Muscle layer of duodenum (tissue), 2 donors: ENCODE measurements around the gene CERKL.
A peak's percentile ranks its signal among the peaks of the same experiment; 100 is the strongest.
"Not testable (repeated sequence)": the region's sequence is repeated elsewhere in the genome, so short reads cannot be mapped to it uniquely, and the experiment has no call there.

ENCODE experiments used
- H3K27ac ChIP-seq: one replicate; pipeline ENCODE4 v1.7.0; 2013; ENCODE audit warnings: mild to moderate bottlenecking, low read length
- H3K27me3 ChIP-seq: one replicate; pipeline ENCODE4 v1.7.0; 2013; ENCODE audit warnings: low read depth, mild to moderate bottlenecking, control low read depth, low read length
- H3K36me3 ChIP-seq, 2 donors: one replicate each; pipeline ENCODE4 v1.7.0; 2013; ENCODE audit warnings: low read length in 2 of 2, control low read depth in 1 of 2, mild to moderate bottlenecking in 1 of 2; ENCODE audit not compliant: insufficient read depth in 2 of 2, control insufficient read depth in 1 of 2
- H3K4me1 ChIP-seq, 2 donors: one replicate each; pipeline ENCODE4 v1.7.0; 2013; ENCODE audit warnings: low read length in 2 of 2, mild to moderate bottlenecking in 2 of 2, control low read depth in 1 of 2, moderate library complexity in 1 of 2; ENCODE audit not compliant: insufficient read depth in 2 of 2, control insufficient read depth in 1 of 2
- H3K4me3 ChIP-seq, 2 donors: one replicate each; pipeline ENCODE4 v1.7.0; 2013; ENCODE audit warnings: low read length in 2 of 2, low read depth in 1 of 2, mild to moderate bottlenecking in 1 of 2
- H3K9me3 ChIP-seq, 2 donors: one replicate each; pipeline ENCODE4 v1.7.0; 2013; ENCODE audit warnings: low read length in 2 of 2, control low read depth in 1 of 2, mild to moderate bottlenecking in 1 of 2; ENCODE audit not compliant: control insufficient read depth in 1 of 2
- donor health status: healthy.

The CERKL gene

GRCh38 chr2:181656450-181657291 is at the start of gene CERKL:
Gene CERKL (minus strand): TSS chr2:181657105. CDS start chr2:181657006, 99 bp downstream.
- Histone ChIP-seq H3K4me1 (peaks cover 0 to 5% of the 10 kb centered on the region in 2 donors), H3K27ac (no peak within 1 kb of the TSS), H3K27me3 (no peaks in the 10 kb centered on the region), H3K4me3 (peak within 1 kb of the TSS; percentile 53 to 82), H3K9me3 (no peaks in the 10 kb centered on the region), H3K36me3 (no peaks in the 10 kb centered on the region)

- not testable (repeated sequence) for H3K4me3 ChIP-seq, H3K27ac ChIP-seq, H3K4me1 ChIP-seq, H3K36me3 ChIP-seq, H3K9me3 ChIP-seq, H3K27me3 ChIP-seq
Measured at GRCh38 chr2:181702519-181702918, 45.6 kb upstream of the CERKL start.

- H3K4me3 ChIP-seq = no peak overlapping the region
- no peaks in the 10 kb centered on the region for H3K36me3 ChIP-seq
- H3K4me1 ChIP-seq = no peaks in the 10 kb centered on the region
- H3K9me3 ChIP-seq = peaks cover 0 to 3% of the 10 kb centered on the region in 2 donors
- H3K27me3 ChIP-seq = no peaks in the 10 kb centered on the region
- H3K27ac ChIP-seq = no peak overlapping the region
Measured at GRCh38 chr2:181698223-181698622, 41.3 kb upstream of the CERKL start.

- Histone ChIP-seq H3K36me3 (no peaks in the 10 kb centered on the region), H3K4me3 (no peak overlapping the region), H3K4me1 (no peaks in the 10 kb centered on the region), H3K27me3 (no peaks in the 10 kb centered on the region), H3K9me3 (peaks cover 0 to under 1% of the 10 kb centered on the region in 2 donors), H3K27ac (no peak overlapping the region)
Measured at GRCh38 chr2:181697571-181697970, 40.7 kb upstream of the CERKL start.

GRCh38 chr2:181697126-181697525 is 40.2 kb upstream of the CERKL start:
- no peaks in the 10 kb centered on the region for H3K9me3 ChIP-seq
- no peak overlapping the region for H3K27ac ChIP-seq
- no peak overlapping the region for H3K4me3 ChIP-seq
- no peaks in the 10 kb centered on the region for H3K27me3 ChIP-seq
- H3K36me3 ChIP-seq = no peaks in the 10 kb centered on the region
- H3K4me1 ChIP-seq = no peaks in the 10 kb centered on the region

- H3K36me3 ChIP-seq = no peaks in the 10 kb centered on the region
- no peaks in the 10 kb centered on the region for H3K4me1 ChIP-seq
- no peaks in the 10 kb centered on the region for H3K9me3 ChIP-seq
- H3K4me3 ChIP-seq = no peak overlapping the region
- H3K27me3 ChIP-seq = no peaks in the 10 kb centered on the region
- H3K27ac ChIP-seq = no peak overlapping the region
Measured at GRCh38 chr2:181694271-181694670, 37.4 kb upstream of the CERKL start.

- no peaks in the 10 kb centered on the region for H3K4me1 ChIP-seq
- H3K27me3 ChIP-seq = no peaks in the 10 kb centered on the region
- no peak overlapping the region for H3K27ac ChIP-seq
- no peaks in the 10 kb centered on the region for H3K9me3 ChIP-seq
- H3K36me3 ChIP-seq = no peaks in the 10 kb centered on the region
- no peak overlapping the region for H3K4me3 ChIP-seq
Measured at GRCh38 chr2:181690860-181691259, 34.0 kb upstream of the CERKL start.

GRCh38 chr2:181686576-181687185 is 29.8 kb upstream of the CERKL start:
- Histone ChIP-seq H3K36me3 (no peaks in the 10 kb centered on the region), H3K27ac (no peak overlapping the region), H3K4me3 (no peak overlapping the region), H3K27me3 (peaks cover 36% of the 10 kb centered on the region), H3K9me3 (no peaks in the 10 kb centered on the region), H3K4me1 (peaks cover 0 to 26% of the 10 kb centered on the region in 2 donors)

GRCh38 chr2:181685150-181685688 is 28.3 kb upstream of the CERKL start:
- H3K27me3 ChIP-seq = peaks cover 51% of the 10 kb centered on the region
- H3K4me3 ChIP-seq = no peak overlapping the region
- peaks cover 0 to 40% of the 10 kb centered on the region in 2 donors for H3K4me1 ChIP-seq
- H3K27ac ChIP-seq = no peak overlapping the region
- H3K9me3 ChIP-seq = no peaks in the 10 kb centered on the region
- no peaks in the 10 kb centered on the region for H3K36me3 ChIP-seq

GRCh38 chr2:181684454-181685149 is 27.7 kb upstream of the CERKL start:
- H3K27ac ChIP-seq = no peak overlapping the region
- peaks cover 57% of the 10 kb centered on the region for H3K27me3 ChIP-seq
- no peaks in the 10 kb centered on the region for H3K9me3 ChIP-seq
- H3K36me3 ChIP-seq = no peaks in the 10 kb centered on the region
- peaks cover 0 to 40% of the 10 kb centered on the region in 2 donors for H3K4me1 ChIP-seq
- peak overlapping the region in 1 of 2 donors; percentile 53 for H3K4me3 ChIP-seq
